Activated CD4-positive, alpha-beta T cell treated with anti-CD3 and anti-CD28 coated beads, Interleukin-2, amount 50 U/mL, for 4 hours (primary cell): ENCODE measurements around the gene C1orf50.
"Not testable (repeated sequence)": the region's sequence is repeated elsewhere in the genome, so short reads cannot be mapped to it uniquely, and the experiment has no call there.

Experiments
- DNase-seq, 2 experiments: peaks; one replicate each; pipeline ENCODE4 v3.0.0-alpha.2; 2020

Gene C1orf50

DNA sequence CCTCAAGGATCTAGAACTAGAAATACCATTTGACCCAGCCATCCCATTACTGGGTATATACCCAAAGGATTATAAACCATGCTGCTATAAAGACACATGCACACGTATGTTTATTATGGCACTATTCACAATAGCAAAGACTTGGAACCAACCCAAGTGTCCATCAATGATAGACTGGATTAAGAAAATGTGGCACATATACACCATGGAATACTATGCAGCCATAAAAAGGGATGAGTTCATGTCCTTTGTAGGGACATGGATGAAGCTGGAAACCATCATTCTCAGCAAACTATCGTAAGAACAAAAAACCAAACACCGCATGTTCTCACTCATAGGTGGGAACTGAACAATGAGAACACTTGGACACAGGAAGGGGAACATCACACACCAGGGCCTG lies 47.8 kb downstream of the C1orf50 start:
- DNase-seq = not testable (repeated sequence)

DNA sequence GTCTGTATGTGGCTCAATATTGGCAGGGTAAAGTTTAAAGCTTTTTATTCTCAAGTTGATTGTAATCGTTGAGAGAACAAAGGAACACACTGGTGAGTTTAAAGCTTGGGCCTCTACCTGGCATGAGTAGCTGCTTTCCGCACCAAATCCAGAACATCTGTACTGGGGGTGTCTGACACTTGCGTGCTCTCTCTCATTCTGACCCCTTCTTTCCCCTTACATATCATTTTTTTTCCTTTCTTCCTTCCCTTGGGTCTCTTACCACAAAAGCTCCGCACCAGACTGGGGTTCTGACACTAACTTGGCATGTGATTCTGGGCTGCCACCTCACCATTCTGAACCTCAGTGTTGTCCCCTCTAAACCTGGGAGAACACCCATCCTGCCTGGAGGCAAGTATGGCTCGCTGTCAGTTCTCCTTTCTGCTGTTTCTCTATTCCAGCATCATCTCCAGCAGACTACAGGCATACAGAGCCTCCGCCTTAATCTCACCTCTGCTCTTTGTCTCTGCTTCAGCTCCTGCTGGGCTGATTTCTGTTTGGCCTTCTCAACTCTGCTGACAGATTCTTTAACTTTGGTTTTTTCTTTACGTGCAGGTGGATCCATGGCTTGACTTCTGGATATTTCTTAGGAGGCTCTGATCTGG lies 49.0 kb downstream of the C1orf50 start:
- no peak for DNase-seq

DNA sequence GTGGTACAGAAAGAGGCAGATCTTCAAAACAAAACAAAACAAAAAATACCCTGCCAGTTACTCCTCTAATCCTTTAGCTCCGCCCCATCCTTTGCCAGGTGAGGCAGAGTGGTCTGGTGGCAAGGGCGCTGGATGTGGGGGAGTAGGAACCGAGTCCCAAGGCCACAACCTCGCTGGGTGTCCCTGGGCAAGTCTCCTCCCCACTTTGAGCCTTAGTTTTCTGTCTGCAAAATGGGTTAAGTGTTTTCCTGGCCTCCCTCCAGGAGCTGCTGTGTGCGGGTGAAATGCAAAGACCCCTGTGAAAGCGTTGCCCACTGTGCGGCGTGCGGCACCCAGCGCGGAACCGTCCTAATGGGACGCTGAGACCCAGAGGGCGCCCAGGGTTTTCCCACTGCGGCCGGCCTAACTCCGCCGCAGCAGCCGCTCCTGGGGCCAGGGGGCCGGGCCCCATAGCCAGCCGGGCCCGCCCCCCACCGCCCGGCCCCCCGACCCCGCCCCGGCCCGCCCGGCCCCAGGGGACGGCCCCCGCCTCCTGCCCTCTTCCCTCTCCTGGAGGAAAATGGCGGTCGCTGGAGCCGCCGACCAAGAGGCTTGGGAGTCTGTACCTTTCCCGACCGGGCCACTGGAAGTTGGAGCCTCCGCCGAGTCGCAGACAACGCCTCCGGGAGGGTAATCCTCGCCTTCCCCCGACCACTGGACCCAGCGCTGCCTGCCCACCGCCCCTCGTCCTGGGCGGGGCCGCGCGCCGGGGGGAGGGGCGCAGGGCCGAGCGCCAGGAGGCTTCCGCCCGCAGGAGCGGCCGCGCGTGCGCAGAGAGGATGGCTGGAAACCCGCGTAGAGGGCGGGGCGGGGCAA lies 49.8 kb downstream of the C1orf50 start, which contains the start of the genes ERMAP and SVBP:
ERMAP (plus strand) TSS at position 538 of the 855 bp plus-strand sequence. CDS start 13,327 bp downstream, outside the sequence.
SVBP (minus strand) TSS at position 813 of the 855 bp plus-strand sequence. CDS start 853 bp downstream, outside the sequence.
- peak; percentile 94 for DNase-seq

DNA sequence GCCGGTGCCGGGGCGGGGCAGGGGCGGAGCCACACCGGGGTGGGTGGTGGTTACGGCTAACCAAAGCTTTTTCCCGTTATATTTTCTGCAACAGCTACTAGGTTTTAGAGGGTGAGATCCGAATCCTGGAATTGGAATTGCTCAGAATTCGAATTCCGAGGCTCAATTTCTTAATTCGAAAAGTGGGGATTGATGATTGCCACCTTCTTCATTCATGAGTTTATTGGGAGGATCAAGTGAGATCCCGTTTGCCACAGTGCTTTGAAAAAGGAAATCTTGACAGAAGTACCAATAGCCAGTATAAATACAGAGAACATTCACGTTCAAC lies 50.4 kb downstream of the C1orf50 start:
- DNase-seq = no peak

DNA sequence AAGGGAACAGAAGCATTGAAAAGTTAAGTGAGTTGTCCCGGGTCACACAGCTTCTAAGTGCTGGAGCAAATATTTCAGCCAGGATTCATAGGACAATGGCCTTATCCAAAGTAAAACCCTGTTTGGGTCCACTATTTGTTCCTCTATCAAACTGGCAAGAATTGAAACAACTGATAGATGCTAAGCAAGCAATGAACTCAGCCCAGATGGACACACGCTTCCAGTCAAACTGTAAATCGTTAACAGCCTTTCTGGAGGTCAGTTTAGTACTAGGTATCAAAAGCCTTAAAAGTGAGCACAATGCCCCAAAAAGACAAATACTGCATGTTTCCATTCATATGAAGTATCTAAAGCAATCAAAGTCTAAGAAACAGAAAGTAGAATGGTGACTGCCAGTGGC lies 50.9 kb downstream of the C1orf50 start:
- no peak for DNase-seq

DNA sequence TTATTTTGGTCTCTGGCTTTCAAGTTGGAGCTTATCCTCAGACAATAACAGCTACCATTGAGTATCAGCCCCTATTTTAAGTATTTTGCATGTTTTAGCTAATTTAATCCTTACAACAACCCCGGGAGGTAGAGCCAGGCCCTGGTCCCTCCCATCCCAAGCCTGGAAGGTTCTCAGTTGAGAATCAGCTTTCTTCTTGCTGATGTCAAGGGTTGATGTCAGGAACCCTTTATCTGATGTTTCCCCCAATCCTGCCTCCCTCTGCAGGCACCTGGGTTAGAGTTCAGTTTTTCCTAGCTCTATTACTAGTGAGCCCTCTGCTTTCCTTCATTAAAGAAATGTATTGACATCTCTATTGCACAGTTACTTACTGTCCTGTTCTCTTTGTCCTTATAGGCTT lies 53.8 kb downstream of the C1orf50 start:
- DNase-seq = no peak

DNA sequence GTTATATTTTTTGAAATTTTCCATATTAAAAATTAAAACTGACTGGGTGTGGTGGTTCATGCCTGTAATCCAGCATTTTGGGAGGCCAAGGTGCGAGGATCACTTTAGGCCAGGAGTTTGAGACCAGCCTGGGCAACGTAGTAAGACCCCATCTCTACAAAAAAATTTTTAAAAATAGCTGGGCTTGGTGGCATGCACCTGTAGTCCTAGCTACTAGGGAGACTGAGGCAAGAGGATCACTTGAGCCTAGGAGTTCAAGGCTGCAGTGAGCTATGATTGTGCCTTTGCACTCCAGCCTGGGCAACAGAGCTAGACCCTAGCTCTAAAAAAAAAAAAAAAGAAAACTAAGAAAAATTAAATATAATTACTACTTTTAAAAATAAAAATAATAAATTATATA lies 54.6 kb downstream of the C1orf50 start:
- DNase-seq = no peak

DNA sequence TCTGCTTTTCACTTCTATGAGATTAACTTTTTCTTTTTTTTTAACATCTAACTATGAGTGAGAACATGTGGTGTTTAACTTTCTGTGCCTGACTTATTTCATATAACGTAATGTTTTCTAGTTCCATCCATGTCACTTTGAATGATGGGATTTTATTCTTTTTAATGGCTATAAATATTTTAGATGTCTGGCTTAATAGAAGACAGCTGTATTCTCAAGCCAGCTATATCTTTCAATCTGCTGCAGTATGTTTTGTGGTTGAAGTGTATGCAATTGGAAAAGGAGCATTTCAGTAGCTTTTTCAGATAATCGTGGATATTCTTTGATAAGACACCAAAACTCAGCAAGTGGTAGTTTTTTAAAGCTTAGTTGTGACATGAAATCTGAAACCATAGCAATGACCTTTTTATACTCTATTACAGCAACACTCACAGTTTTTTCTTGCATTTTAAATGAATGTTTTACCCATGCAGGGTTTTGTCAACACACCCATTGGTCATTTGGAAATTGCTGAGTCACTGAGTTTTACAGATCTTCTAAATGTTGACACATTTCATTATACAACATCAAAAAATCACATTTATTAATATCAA lies 55.8 kb downstream of the C1orf50 start:
- no peak for DNase-seq

DNA sequence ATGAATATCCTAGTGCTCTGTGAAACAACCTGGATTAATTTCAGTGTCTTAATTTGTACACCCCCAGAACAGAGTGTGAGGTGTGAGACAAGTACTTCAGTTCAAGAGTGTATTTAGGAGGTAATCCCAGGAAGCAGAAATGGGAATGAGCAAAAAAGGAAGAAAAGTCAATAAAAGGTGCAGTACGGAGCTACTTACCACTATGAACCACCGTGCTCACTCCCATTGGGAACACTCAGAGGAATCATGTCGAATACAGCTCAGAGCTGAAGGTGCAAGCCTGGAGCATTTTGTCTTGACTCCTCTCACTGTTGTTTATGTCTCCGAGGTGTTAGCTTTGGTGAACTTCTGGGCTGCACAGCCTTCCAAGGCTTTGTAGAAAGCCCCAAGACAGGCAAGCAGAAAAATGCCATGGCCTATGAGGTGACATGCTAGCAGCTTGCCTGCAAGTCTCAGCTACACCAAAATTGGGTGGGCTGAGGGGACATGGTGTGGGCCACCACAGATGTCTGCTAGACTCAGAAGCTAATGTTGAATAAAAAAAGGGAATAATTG lies 57.5 kb downstream of the C1orf50 start:
- no peak for DNase-seq

DNA sequence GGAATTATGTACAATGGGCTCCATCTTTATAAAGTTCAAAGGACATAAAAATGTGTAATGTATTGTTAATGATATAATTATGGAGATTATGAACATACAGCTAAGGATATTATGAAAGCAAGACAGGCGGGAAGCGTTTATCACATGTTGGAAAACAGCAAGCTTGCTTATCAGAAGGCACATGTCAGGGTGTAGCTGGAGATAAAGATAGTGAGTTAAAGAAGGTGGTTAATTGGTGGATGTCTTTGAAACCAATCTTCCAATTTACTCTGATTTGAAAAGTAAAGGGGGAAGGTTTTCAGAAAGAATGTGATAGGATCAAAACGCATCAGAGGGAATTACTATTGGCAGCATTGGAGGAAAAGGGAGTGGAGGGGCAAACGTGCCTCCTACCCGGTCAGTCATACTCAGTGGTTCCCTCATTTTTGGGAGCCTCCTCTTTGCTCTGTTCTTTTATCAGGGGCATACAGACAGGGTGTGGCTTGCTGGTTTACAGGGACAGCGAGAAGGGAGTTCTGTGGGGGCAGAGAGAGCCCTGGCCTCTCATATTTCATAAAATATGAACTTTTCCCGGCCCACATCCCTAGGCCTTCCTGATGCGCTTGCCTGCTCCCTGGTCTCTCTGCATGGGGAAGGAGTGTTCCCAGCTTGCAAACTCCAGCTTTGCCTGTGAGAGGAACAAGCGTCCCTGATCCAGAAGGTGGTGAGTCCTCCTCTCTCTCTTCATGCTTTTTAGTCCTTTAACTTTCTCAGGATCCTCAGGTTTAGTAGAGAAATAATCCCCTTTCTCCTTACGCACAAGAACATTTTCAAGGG lies 58.2 kb downstream of the C1orf50 start:
- DNase-seq = no peak
